Fibroblast of the aortic adventitia (primary cell): ENCODE measurements around the gene ELOVL3. TPM values are rescaled to one million over a fixed set of nuclear protein-coding genes. Genes with fewer than 3 reads are reported as not detected.
"Not testable (repeated sequence)": the region's sequence is repeated elsewhere in the genome, so short reads cannot be mapped to it uniquely, and the experiment has no call there.

Experiments
- DNase-seq: peaks from one replicate; pipeline ENCODE4 v3.0.0-alpha.2; 2010; ENCODE audit warnings: low read depth
- H3K4me3 ChIP-seq: 2 replicates; pipeline ENCODE4 v1.5.1; 2011; ENCODE audit warnings: low read depth, mild to moderate bottlenecking, control low read depth, low read length, moderate library complexity
- total RNA-seq: library from RNA; depleted of rRNA; stranded (reverse); fragments of >200 nt; gene quantifications from 2 replicates; pipeline ENCODE4 v1.2.3, GENCODE V29; 2012; ENCODE audit warnings: low replicate concordance
- TF ChIP-seq, protein P1 (sequence below): IDR thresholded peaks from 2 replicates; pipeline ENCODE4 v1.5.1; 2011; ENCODE audit warnings: mild to moderate bottlenecking, low read length, control low read depth, inconsistent platforms; ENCODE audit not compliant: insufficient read depth

ELOVL3 gene, protein sequence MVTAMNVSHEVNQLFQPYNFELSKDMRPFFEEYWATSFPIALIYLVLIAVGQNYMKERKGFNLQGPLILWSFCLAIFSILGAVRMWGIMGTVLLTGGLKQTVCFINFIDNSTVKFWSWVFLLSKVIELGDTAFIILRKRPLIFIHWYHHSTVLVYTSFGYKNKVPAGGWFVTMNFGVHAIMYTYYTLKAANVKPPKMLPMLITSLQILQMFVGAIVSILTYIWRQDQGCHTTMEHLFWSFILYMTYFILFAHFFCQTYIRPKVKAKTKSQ
- 0.09 TPM in 1 of 2 replicates, not detected in the other for total RNA-seq

DNA sequence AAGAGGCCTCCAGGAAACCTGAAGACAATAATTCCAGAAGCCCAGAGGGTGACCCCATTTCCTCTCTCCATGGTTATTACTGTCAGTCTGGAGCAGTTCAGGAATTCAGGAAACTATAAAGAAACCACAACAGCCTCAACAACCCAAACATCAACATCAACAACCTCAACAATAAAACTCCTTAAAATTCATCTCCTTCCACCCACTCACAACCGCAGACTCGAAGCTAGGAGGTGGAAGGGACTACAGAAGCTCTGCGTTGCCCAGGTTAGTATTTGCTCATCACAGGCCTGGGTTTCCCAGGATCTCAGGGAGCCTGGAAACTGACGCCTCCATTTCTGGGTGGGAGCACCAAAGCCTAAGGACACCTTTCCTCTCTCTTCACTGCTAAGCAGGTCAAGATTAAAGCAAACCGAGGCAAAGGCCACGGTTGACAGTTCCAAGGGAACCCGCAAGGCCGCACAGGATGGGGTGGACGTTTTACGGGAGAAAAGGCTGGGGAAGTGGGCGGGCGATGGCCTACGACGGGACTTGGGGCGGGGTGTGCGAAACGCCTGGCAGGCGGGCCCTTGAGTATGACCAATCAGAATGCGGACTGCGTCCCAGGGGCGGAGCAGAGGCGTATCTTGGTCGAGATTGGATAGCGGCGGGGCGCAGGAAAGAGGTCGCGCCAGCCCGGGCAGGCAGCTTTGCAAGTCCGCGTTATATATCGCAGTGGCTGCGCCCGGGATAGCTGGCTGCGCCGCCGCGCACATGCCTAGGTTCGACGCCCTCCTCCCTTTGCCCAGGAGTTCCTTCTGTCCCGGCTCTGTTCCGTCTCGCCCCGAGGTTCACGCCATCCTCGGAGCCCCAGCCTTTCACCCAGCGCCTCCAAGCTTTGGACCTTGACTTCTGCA, at the start of gene ELOVL3:
TSS of gene ELOVL3 (plus strand) at position 654 of the 896 bp plus-strand sequence. CDS start 250 bp downstream, outside the sequence.
- DNase-seq: peak; percentile 94
- peak within 1 kb of the TSS; percentile 54 for H3K4me3 ChIP-seq
- TF ChIP-seq, protein P1, sequence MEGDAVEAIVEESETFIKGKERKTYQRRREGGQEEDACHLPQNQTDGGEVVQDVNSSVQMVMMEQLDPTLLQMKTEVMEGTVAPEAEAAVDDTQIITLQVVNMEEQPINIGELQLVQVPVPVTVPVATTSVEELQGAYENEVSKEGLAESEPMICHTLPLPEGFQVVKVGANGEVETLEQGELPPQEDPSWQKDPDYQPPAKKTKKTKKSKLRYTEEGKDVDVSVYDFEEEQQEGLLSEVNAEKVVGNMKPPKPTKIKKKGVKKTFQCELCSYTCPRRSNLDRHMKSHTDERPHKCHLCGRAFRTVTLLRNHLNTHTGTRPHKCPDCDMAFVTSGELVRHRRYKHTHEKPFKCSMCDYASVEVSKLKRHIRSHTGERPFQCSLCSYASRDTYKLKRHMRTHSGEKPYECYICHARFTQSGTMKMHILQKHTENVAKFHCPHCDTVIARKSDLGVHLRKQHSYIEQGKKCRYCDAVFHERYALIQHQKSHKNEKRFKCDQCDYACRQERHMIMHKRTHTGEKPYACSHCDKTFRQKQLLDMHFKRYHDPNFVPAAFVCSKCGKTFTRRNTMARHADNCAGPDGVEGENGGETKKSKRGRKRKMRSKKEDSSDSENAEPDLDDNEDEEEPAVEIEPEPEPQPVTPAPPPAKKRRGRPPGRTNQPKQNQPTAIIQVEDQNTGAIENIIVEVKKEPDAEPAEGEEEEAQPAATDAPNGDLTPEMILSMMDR: no peak

DNA sequence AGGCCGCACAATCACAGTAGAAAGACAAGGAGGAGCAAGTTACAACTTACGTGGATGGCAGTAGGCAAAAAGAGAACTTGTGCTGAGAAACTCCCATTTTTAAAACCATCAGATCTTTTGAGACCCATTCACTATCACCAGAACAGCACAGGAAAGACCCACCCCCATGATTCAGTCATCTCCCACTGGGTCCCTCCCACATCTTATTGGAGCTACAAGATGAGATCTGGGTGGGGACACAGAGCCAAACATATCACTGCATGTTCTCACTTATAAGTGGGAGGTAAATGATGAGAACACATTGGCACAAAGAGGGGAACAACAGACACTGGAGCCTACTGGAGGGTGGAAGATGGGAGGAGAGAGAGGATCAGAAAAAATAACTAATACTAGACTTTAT, 41.5 kb upstream of the ELOVL3 start:
- TF ChIP-seq, protein P1: no peak
- H3K4me3 ChIP-seq: no peak overlapping the region
- DNase-seq: no peak

DNA sequence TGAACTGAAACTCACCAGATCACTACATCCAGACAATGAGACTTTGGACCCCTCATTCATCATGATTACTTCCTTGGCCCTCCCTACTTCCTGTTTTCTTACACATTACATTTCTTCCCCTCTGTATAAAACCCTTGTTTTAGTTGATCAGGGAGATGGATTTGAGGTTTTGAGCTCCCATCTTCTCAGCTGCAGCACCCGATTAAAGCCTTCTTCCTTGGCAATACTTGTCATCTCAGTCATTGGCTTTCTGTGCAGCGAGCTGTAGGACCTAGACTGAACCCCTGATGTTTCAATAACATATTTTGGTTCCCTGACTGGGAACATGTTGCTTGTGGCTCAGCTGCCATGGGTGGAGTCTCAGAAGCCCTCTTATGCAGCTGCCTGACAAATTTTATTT, 40.8 kb upstream of the ELOVL3 start:
- no peak overlapping the region for H3K4me3 ChIP-seq
- TF ChIP-seq, protein P1: no peak
- DNase-seq: no peak

DNA sequence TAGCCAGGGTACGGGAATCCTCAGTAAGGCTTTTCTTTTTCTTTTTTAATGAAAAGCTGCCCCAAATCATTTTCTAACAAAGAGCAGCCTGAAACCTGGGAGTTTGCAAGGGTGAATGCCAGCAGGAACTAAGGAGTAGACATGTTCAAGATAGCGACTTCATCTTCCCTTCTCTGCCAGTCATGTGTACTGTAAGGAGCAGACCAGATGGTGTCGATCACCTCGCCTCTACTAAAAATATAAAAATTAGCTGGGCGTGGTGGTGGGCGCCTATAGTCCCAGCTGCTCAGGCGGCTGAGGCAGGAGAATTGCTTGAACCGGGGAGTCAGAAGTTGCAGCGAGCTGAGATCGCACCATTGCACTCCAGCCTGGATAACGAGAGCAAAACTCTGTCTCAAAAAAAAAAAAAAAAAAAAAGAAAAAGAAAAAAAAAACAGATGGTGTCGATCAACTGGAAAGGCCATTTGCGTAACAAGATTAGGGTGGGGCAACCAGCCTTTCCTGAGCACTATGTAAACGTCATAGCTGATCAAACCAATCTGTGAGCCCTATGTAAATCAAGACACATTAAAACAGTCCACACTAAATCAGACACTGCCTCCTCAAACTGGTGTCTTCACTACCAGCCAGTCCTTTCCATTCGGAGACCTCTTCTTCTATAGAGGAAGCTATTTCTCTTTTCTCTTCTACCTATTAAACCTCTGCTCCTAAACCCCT, 40.1 kb upstream of the ELOVL3 start:
- H3K4me3 ChIP-seq: no peak overlapping the region
- TF ChIP-seq, protein P1: no peak
- DNase-seq: no peak

DNA sequence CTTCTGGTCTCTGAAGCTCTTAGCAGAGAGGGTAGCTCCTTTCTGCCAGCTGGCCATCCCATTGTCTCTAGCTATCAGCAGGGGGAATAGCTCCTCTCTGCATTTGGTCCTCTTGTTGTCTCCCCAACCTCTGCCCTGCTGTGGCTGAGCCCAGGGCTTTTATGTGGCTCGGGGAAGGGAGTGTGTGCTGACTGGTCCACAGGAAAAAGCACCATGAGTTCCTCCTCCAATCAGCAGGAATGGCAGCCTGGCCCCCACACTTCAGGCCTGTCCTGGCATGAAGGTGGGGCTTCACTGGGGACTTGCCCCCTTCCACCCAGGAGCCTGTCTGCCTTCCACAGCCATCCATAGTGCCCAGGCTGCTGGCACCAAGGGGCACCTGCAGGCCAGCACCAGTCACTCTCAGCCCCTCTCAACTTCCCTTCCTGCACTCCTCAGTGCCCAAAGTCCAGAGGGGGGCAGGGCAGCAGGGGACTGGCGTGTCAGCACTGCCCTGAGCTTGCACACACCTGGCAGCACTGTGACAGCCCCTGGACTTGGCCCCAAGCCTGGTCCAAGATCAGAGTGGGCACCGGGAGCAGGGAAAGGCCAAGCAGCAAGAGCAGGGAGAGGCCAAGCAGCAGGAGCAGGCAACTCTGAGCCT, 37.7 kb upstream of the ELOVL3 start:
- no peak for DNase-seq
- H3K4me3 ChIP-seq: no peak overlapping the region
- TF ChIP-seq, protein P1: no peak

DNA sequence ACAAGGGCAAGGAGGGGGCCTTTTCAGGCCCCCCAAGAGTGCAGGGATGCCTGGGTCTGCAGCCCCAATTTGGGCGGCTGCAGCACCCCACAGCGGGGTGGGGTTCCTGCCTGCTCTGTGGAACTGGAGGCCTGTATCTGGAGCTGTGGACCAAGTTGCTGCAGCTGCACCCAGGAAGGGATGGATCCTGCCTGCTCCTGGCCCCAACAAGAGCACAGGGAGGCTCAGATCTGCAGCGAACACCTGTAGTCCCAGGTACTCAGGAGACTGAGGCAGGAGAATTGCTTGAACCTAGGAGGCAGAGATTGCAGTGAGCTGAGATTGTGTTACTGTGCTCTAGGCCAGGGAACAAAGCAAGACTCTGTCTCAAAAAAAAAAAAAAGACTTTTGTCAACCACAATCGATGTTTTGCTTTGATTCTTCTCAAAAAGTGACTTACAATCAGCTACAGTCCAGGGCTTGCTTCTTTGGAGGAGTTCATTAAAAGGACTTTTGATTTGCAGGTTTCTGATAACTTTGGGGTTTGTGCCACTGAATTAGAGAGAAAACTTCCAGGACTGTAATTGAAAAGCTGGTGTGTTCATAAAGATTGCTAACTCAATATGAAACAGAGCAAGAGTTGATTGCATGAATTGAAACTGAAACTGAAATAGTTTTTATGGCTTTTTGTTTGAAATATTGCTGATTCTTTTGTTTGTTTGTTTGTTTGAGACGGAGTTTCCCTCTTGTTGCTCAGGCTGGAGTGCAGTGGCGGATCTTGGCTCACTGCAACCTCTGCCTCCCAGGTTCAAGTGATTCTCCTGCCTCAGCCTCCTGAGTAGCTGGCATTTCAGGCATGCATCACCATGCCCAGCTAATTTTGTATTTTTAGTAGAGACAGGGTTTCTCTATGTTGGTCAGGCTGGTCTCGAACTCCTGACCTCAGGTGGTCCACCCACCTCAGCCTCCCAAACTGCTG, 36.9 kb upstream of the ELOVL3 start:
- not testable (repeated sequence) for DNase-seq, H3K4me3 ChIP-seq
